ENCODE results near the gene MCM3AP. TPM values are rescaled to one million over a fixed set of nuclear protein-coding genes. Genes with fewer than 3 reads are reported as not detected.

MCM3AP gene
- total and polyA plus RNA-seq, 9 of the 15 experiments (the other 6 are each of a cell fraction or from before 2014, with no cell fraction given), result 6.5 to 179 (median 69.6) TPM

- Histone ChIP-seq H3K27ac (ENCODE audit: extremely low read depth, low read depth, low read length) (no peak overlapping the region), H3K4me1 (replicated peaks in 1 of 2; ENCODE audit: control insufficient read depth in 2 of 2, insufficient read depth in 2 of 2, low read length in 2 of 2) (peaks cover 3 to 33% of the 10 kb centered on the region in 2 experiments; a peak in 4 of 5 replicates), H4K20me1 (replicated peaks; ENCODE audit: control insufficient read depth, insufficient read depth, low read length) (peaks cover 9% of the 10 kb centered on the region), H3K9me1 (ENCODE audit: control insufficient read depth, insufficient read depth, low read length) (no peaks in the 10 kb centered on the region), H3K4me3 (no peak overlapping the region), H2AFZ (ENCODE audit: low read depth, low read length) (no peak overlapping the region), H3K4me2 (ENCODE audit: insufficient read depth, low read length) (no peak overlapping the region), H3K27me3 (ENCODE audit: control insufficient read depth in 2 of 2, insufficient read depth in 2 of 2, low read length in 2 of 2) (no peaks in the 10 kb centered on the region), H3K9me3 (replicated peaks; ENCODE audit: control insufficient read depth, insufficient read depth, low read depth, low read length) (no peaks in the 10 kb centered on the region), H3K79me2 (ENCODE audit: control insufficient read depth, insufficient read depth, low read length) (peaks cover 7% of the 10 kb centered on the region), H3K36me3 (ENCODE audit: control insufficient read depth, insufficient read depth, low read length) (peaks cover 64% of the 10 kb centered on the region; the same call in 2 of the 3 replicates), H3K9ac (ENCODE audit: insufficient read depth in 1 of 2, low read depth in 2 of 2, low read length in 2 of 2) (peak overlapping the region in 1 of 2 experiments; percentile 47; a peak in 1 of 4 replicates)
- FAIRE-seq, result no peak
- no peak for DNase-seq (ENCODE audit: extremely low read depth in 1 of 4, low spot score in 3 of 4)
- intact Hi-C loops (cut with micrococcal nuclease) (no loop called here), in situ Hi-C loops (cut with MboI) (no loop called here)
- WGBS (ENCODE audit: insufficient coverage, low coverage, missing lambda C conversion rate), result 88% methylated on average over 22 of the region's 22 CpGs
- ChIA-PET POLR2A (interaction anchor here (0.6 to 2.5 kb wide), 4 partner anchors 8 to 16 kb away, joined by 3 to 12 read pairs (median 4); partner anchors contain the start of gene C21orf58), CTCF (ENCODE audit: low intra/inter-chr PET ratio) (no interaction called here)
- no TSS peak for BruUV-seq (replicated peaks)
- ATAC-seq, result no peak
- TF ChIP-seq DIDO1 (tag; IDR thresholded peaks at IDR 0.05; ENCODE audit: low read depth), result no peak
- TF ChIP-seq SLC30A9 (CRISPR knock-in tag; IDR thresholded peaks at IDR 0.05), result no peak
- no peak for TF ChIP-seq SMAD4 (CRISPR knock-in tag; conservative IDR thresholded peaks at IDR 0.05)
- peak; percentile 43; the same call in 1 of the 2 replicates for TF ChIP-seq RBFOX2 (IDR thresholded peaks at IDR 0.05; ENCODE audit: low read depth, low read length)
- no peak for TF ChIP-seq ZNF407 (IDR thresholded peaks at IDR 0.05; ENCODE audit: low read depth)
- TF ChIP-seq SRF (CRISPR knock-in tag; IDR thresholded peaks at IDR 0.05), result no peak
- TF ChIP-seq ZBTB33 (CRISPR knock-in tag; IDR thresholded peaks at IDR 0.05), result peak; percentile 86
- TF ChIP-seq BRCA1 (IDR thresholded peaks at IDR 0.05), result no peak
- no peak for TF ChIP-seq BRCA1 (CRISPR knock-in tag; IDR thresholded peaks at IDR 0.05)
- no peak for TF ChIP-seq CHD1 (IDR thresholded peaks at IDR 0.05; ENCODE audit: low read length)
- no peak for TF ChIP-seq ZNF77 (CRISPR knock-in tag; IDR thresholded peaks at IDR 0.05)
- TF ChIP-seq CEBPG (CRISPR knock-in tag; IDR thresholded peaks at IDR 0.05), result no peak
- TF ChIP-seq CEBPG (tag; conservative IDR thresholded peaks at IDR 0.05 in 1 of 2, IDR thresholded peaks at IDR 0.05 in 1 of 2), result no peak
Measured at GRCh38 chr21:46314441-46315020, 29.1 kb upstream of the MCM3AP start.

All from K562 (cell line).